Stimulated activated CD8-positive, alpha-beta memory T cell treated with anti-CD3 and anti-CD28 coated beads, Interleukin-4, amount 100 ng/mL, for 24 hours (primary cell): ENCODE measurements around the gene OR1J2.
"Not testable (repeated sequence)": the region's sequence is repeated elsewhere in the genome, so short reads cannot be mapped to it uniquely, and the experiment has no call there.

Experiments used
- DNase-seq: peaks from one replicate; pipeline ENCODE4 v3.0.0-alpha.2; 2020; ENCODE audit warnings: low read depth

Gene OR1J2

DNA sequence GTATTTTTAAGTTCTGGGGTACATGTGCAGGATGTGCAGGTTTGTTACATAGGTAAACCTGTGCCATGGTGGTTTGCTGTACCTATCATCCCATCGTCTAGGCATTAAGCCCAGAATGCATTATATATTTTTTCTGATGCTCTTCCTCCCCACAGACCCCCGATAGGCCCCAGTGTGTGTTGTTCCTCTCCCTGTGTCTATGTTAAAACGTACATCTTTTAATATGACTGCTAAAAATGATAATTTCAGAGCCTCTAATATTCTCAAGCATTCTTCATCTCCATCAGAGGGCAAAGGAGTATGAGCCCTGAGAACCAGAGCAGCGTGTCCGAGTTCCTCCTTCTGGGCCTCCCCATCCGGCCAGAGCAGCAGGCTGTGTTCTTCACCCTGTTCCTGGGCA is at the start of gene OR1J2:
TSS of gene OR1J2 (plus strand) at position 301 of the 400 bp plus-strand sequence. CDS start at position 301, 0 bp downstream.
- DNase-seq = no peak

DNA sequence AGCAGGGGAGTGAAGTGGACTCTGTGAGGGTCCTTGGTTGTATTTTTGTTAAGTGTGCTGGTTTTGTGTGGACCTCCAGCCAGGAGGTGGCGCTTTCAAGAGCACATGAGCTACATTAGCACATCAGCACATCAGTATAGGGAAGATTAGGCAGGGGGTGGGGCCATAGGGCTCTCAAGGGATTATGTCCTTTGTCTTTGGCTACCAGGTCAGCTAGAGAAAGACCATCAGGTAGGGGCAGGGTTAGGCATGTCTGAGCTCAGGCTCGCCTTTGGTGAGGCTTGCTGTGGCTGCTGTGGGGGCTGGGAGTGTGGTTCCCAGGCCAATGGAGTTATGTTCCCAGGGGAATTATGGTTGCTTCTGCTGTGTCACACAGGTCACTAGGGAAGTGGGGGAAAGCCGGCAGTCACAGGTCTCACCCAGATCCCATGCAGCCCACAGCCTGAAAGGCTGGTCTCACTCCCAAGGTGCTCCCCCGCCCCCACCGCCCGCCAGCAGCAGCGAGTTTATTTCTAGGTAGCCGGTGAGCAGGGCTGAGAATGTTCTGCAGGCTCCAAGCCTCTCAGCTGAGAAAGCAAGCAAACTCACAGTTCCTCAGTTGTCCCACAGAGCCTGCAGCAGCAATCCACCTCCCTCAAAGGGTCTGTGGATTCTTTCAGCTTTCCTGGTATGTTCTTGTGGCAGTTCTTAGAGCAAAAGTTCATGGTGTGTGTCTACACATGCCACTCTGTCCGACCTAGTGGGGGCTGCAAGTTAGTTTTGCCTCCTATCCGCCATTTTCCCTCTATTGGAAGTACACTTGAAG is 46.6 kb upstream of the OR1J2 start:
- DNase-seq = peak; percentile 2

- peak; percentile 45 for DNase-seq
These were observed 45.7 kb upstream of the OR1J2 start for GRCh38 chr9:122464633-122465567.

GRCh38 chr9:122466456-122466855 is 44.1 kb upstream of the OR1J2 start:
- DNase-seq = no peak

GRCh38 chr9:122468735-122469134 is 41.9 kb upstream of the OR1J2 start:
- DNase-seq = no peak

DNA sequence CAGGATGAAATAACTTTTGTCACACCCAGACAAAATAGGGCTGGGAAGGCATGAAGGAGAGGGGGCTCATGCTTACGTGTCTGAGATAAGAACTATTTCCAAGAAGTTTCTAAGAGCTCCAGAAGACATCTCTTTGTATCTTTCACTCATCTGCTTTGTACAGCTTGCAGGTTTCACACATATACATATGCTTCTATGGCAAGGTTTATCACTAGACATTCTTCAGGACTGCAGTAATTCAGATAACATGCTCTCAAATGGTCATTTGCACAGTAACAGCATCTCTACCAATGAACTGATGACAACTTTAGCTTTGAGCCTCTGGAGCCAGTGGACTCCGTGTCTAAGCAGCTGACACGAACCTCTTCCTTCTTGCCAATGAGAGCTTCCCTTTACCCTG is 36.0 kb upstream of the OR1J2 start:
- no peak for DNase-seq

DNA sequence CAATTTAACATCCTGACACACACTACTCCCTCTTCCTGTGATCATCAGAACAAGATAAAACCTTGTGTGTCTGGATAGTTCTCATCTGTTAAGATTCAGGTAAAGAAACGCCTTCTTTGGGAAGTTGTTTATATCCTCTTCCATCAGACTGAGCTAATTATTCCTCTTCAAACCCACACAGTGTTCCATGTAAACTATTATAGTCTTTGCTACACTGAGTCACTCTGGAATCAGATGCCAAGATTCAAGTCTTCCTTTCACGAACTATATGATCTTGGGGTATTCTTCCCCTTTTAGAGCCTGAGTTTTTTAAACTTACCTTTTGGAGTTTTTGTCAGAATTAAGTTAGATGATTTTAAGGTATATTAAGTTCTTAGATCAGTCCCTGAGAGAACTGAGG is 34.9 kb upstream of the OR1J2 start:
- DNase-seq = no peak

GRCh38 chr9:122477346-122477745 is 33.3 kb upstream of the OR1J2 start:
- DNase-seq = no peak

GRCh38 chr9:122477826-122478225 is 32.8 kb upstream of the OR1J2 start, which contains the start of gene OR1J1:
TSS of gene OR1J1 (minus strand) at chr9:122477926. CDS start at chr9:122477926, 0 bp downstream.
- DNase-seq = no peak

DNA sequence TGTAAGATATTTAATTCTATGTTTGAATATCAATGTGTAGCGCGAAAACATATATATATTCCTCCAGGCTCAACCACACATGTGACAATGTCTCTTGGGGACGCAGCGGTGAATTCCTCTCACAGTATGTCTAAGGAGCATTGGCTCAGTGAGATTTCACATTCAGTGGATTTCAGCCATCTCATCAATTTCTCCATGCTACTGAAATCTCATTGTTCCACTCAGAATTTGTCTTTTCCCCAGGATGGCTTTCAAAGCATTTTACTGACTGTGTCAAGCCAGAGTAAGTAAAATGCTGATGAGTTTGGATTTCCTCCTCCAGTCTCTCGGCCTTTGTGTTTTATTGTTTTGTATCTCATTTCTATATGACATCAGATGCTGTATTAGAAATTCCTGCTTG is 31.5 kb upstream of the OR1J2 start:
- DNase-seq = no peak

DNA sequence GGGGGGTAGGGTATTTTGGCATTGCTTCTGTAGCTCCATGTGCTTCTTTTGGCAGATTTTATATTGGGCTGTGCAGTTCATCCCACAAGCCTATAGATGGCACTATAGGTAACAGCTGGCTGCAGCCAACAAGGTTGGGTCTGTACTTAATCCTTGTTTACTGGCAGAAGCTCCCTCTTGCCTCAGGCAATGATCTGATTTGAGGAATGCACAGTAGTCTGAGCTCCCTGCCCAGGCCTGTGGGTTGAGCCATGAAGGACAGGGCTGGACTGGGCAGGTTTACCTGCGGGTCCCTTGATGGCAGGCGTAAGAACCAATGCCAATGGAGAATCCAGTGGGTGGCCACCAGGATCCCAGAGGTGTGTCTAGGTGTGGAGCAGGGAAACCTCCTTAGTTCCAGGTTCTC is 11.7 kb upstream of the OR1J2 start:
- DNase-seq = no peak

DNA sequence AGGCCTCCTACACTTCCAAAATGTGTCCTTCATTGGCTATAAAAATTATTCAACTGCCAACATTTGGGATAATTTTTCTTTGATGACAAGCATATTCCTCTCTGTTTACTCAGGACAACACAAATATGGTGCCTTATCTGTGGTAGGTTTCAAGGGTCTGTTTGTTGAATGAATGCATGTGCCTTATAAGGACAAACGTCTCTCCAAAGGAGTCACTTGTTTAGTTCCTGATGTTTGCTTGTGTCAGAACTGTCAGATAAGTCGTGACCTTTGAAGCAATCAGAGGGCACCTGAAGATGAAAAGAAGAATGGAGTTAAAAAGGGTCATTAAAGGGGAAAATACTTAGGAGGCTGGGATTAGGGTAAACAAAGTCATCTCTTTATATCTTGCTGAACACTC is 3.6 kb upstream of the OR1J2 start:
- no peak for DNase-seq

- no peak for DNase-seq
These were observed 7.6 kb downstream of the OR1J2 start for GRCh38 chr9:122518226-122518625.

DNA sequence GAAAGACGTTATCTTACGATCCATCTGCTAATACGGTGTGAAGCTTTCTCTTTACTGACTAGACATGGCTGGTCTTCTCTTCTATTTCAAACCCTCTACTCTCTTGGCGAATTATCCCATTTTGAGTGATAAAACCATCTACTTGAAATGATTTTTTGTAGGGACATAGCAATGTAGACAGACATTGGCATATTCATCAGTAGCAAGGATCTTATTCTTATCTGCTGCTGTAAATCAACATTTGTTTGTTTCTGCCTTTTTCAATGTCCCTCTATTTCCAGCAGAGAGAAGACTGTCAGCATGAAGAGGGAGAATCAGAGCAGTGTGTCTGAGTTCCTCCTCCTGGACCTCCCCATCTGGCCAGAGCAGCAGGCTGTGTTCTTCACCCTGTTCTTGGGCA is 8.2 kb downstream of the OR1J2 start, which contains the start of gene OR1J4:
TSS of gene OR1J4 (plus strand) at position 301 of the 400 bp plus-strand sequence. CDS start at position 301, 0 bp downstream.
- no peak for DNase-seq

DNA sequence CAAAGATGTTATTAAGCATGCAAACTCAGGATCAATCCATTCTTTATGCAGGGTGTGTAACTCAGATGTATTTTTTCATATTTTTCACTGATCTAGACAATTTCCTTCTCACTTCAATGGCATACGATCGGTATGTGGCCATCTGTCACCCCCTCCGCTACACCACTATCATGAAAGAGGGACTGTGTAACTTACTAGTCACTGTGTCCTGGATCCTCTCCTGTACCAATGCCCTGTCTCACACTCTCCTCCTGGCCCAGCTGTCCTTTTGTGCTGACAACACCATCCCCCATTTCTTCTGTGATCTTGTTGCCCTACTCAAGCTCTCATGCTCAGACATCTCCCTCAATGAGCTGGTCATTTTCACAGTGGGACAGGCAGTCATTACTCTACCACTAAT is 8.8 kb downstream of the OR1J2 start:
- no peak for DNase-seq

DNA sequence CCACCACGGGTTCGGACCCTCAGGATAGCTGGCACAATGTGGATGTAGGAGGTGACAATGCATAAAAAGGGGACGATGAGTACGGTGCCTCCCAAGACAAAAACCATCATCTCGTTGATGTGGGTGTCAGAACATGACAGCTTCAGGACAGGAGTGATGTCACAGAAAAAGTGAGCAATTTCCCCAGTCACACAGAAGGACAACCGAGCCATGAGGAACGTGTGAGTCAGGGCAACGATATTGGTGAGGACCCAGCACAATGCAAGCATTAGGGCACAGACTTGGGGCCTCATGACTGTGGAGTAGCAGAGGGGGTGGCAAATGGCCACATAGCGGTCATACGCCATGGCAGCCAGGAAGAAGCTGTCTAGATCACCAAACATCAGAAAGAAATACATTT is 16.0 kb downstream of the OR1J2 start:
- DNase-seq = no peak

GRCh38 chr9:122527193-122527592 is 16.6 kb downstream of the OR1J2 start, which contains the start of gene OR1N1:
TSS of gene OR1N1 (minus strand) at chr9:122527293. CDS start at chr9:122527293, 0 bp downstream.
- DNase-seq = no peak

GRCh38 chr9:122531157-122531556 is 20.6 kb downstream of the OR1J2 start:
- not testable (repeated sequence) for DNase-seq

- no peak for DNase-seq
These were observed 25.5 kb downstream of the OR1J2 start for GRCh38 chr9:122536134-122536533.

DNA sequence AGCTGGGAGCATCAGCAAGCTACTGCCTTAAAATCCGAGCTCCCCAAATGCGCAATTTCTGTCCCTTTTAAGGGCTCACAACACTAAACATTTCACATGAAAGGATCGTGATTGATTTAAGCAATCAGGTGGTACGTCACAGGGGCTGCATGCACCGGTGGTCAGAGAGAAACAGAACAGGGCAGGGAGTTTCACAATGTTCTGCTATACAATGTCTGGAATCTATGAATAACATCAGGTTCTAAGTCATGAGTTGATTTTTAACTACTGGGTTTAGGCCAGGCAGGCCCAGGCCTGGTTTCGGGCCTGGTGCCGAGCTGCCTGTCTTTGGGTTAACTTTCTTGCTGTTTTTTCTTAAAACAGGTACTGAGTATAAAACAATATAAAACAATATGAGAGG is 26.5 kb downstream of the OR1J2 start:
- DNase-seq = not testable (repeated sequence)

- no peak for DNase-seq
These were observed 28.2 kb downstream of the OR1J2 start for GRCh38 chr9:122538757-122539156.

DNA sequence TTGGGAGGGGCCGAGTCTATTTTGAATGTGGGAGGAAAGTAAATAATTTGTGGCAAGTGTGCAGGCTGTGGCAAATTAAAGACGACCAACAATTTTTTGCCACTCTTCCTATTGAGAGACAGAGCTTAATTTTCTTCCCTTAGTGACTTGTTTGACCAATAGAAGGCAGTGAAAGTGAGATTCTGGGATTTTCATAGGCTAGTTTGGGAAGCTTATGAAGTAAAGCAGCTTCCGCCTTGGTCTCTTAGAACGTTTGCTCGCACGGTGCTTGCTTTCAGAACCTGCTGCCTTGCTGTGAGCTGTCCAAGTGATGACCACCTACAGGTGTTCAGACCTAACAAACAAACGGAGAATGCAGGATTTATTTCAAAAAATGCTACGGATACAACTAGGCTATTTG is 35.6 kb downstream of the OR1J2 start:
- DNase-seq = no peak

- no peak for DNase-seq
These were observed 40.8 kb downstream of the OR1J2 start for GRCh38 chr9:122551371-122551770.
